Stimulated activated CD8-positive, alpha-beta memory T cell treated with anti-CD3 and anti-CD28 coated beads, Interleukin-4, amount 100 ng/mL, for 4 hours (primary cell): ENCODE results near the gene PRRG3.
"Not testable (repeated sequence)": the region's sequence is repeated elsewhere in the genome, so short reads cannot be mapped to it uniquely, and the experiment has no call there.

ENCODE experiments used
- DNase-seq, 2 donors: peaks; one replicate each; pipeline ENCODE4 v3.0.0-alpha.2; 2020; ENCODE audit warnings: low read depth in 2 of 2, low spot score in 1 of 2

Gene PRRG3

DNA sequence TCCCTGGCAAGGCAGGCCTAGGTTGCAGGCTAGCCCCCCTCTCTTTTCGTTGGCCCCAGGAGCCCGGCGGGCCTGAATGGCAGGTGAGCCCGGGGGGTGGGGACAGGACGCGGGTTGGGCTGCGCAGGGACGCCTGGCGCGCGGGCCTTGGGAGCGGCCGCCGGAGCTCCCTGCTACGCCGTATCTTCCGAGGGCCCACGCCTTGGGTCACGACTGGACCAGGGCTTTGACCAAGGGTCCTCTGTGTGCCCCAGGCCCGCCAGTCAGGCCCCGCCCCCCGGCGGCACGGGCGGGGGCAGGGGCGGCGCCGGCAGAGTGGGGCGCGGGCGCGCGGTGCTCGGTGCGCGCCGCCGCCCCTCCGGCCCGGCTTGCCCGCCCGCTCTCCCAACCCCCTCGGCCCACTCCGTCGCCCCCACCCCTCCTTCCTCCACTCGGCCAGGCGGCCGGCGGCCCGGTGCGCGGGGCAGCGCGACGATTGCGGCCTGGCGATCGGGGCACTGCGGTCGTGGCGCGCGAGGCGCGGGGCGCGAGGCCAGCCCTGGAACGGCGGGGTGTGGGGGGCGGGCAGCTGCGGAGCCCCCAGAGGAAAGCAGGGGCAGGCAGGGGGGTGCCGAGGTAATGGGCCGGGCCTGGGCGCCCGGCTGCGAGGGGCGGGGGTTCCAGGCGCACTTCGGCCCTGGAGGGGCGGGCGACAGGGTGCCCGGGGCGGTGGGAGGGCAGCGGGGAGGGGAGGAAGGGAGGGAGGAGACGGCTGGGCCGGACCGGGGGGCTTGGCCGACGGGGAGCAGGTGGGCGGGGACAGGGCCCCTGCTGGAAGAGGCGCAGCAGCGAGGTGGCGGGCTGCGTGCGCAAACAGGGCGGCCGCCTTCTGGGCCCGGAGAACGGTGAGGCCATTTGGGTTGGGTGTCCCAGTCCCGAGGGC is at the start of gene PRRG3:
PRRG3 (plus strand) TSS at position 798 of the 922 bp plus-strand sequence. CDS start 3,357 bp downstream, outside the sequence.
- no peak for DNase-seq

DNA sequence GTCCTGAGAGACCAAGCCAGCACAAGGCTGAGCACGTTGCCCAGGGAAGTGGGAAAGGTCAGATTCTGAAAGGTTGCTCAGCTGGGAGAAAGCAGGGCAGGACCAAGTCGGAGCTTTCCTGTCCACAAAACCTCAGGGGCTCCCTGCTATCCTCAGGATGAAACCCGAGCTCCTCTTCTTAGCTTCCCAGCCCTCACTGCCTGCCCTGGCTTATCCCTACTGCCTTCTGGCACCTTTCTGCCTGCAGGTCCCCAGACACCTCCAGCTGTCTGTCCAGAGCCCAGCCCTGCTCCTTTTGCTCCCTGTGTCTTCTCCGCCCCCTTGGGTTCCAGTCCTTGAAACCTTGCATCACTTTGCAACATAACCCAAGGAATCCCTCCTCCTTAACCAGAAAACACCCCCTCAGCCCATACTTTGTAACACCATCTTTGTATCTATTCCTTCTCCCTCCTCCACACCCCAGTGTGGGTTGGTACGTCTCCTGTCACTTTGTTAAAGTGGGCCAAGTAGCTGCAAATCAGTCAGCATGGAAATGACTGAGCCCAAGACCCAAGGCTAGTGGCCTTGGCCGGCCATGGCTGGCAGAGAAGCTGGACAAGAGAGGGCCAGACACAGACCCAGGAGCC is 20.0 kb upstream of the PRRG3 start:
- DNase-seq: no peak

DNA sequence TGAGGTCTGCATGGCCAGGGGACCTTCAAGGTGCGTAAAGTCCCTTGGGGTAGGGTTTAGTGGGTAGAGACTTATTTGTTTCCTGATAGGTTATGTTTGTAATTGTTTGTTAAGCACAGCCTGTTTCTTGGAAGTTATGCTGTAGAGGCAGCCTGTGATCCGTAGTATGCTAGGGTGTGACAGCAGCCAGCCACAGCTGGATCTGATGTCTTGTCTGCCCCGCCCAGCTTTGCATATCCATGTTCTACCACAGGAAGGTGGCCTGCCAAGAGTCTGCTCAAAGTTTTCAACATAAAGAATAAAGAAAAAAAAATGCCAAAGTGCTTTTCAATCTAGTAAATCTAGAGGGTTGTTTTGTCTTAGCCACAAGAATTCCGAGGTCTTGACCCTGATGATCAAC is 19.1 kb upstream of the PRRG3 start:
- no peak for DNase-seq

DNA sequence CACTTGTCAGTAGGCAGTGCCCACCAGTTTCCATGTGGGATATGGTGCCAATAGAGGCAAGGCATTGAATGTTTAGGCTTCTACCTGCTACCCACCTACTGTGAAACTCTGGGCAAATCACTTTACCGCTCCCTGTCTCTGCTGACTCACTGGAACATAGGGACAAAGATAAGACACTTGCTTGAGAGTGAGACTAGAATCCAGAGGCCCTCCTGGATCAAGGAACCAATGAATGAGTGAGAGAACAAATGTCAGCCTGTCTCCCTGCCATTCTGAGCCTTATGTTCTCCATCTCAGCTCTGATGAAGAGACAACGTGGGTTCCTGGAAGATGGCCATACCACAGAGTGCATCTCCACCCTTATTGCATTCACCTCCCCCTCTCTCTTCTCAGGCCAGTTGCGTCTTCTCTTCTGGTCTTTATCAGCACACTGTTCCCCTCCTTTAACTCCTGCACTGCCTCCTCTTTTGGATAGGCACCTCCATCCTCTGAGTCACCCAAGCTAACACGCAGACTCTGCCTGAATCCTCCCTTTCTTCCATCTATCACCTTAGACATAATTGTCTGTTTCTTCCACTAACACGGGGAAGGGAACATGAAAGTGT is 15.4 kb upstream of the PRRG3 start:
- DNase-seq: no peak

DNA sequence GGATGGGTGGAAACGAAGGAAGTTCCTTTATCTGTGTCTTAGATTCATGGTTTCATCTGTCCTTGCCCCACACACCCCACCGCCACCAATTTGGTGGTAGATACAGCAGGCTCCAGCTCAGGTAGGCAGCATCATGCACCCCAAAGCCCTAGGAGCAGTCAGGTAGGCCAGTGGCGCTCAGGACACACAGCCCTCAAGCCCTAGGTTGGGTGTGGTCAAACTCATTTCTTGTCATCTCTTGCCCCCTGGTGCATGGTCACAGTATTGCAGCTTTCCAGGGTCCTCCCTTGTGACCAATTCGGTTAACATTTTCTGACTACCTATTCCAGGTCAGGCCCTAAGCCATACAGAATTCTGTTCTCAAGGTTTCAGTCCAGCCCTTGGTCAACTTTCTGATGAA is 14.5 kb upstream of the PRRG3 start:
- peak in 1 of 2 donors; percentile 26 for DNase-seq

DNA sequence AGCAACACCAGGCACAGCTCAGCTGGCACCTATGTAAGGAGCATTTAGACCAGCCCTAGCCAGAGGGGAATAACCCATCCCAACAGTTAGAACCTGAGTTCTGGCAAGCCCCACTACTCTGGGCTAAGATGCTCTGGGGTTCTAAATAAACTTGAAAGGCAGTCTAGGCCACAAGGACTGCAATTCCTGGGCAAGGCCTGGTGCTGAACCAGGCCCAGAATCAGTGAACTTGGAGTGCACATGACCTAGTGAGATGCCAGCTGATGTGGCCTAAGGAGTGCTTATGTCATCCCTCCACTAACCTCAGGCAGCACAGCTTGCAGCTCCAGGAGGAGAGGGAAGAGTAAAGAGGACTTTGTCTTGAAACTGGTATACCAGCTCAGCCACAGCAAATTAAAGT is 7.6 kb upstream of the PRRG3 start:
- no peak for DNase-seq

DNA sequence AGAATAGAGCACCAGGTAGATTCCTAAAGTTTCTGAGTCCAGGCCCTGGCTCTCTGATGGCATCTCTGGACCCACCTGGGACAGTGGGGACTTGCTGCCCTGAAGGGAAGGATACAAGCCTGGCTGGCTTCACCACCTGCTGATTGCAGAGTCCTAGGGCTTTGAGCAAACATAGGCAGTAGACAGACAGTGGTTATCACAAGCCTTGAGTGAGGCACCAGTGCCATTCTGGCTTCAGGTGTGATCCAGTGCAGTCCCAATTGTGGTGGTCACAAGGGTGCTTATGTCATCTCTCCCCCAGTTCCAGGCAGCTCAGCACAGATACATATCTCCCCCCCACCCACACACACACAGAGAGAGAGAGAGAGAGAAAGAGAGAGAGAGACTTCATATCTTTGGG is 6.6 kb upstream of the PRRG3 start:
- no peak for DNase-seq

DNA sequence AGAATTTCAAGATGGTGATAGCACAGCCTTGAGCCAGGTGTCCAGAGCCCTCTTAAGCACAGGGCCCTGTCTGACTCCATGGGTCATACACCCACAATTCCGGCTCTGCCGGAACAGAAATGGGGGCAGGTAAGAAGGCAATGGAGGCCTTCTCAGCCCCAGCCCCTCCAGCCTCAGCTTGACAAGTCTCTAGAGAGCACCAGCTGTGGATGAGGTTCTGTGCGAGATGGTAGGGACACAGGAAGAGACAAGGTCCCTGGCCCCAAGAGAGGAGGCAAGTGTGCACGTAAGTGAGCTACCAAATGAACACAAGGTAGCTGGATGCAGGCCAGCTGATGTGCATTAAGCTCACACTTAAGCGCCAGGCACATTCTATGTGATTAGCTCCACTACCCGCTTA is 2.4 kb upstream of the PRRG3 start:
- DNase-seq: no peak

DNA sequence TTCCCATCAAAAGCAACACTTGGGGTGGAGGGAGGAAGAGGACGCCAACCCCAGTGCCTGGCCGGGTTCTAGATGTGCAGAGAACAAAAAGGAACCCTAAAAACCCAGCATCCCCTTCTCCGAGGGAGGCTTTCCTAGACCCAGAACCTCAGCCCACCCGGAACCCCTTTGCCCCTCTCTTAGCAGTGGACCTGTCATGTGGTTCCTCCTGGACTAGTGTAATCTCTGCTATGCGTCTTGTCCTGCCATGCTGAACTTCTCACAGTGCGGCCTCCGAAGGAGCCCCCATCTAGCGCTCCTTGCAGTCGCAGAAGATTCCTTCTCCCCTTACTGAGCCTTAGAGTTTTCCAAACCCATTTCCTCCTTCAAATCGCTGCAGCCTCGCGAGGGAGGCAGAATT is 1.1 kb upstream of the PRRG3 start:
- DNase-seq: no peak

DNA sequence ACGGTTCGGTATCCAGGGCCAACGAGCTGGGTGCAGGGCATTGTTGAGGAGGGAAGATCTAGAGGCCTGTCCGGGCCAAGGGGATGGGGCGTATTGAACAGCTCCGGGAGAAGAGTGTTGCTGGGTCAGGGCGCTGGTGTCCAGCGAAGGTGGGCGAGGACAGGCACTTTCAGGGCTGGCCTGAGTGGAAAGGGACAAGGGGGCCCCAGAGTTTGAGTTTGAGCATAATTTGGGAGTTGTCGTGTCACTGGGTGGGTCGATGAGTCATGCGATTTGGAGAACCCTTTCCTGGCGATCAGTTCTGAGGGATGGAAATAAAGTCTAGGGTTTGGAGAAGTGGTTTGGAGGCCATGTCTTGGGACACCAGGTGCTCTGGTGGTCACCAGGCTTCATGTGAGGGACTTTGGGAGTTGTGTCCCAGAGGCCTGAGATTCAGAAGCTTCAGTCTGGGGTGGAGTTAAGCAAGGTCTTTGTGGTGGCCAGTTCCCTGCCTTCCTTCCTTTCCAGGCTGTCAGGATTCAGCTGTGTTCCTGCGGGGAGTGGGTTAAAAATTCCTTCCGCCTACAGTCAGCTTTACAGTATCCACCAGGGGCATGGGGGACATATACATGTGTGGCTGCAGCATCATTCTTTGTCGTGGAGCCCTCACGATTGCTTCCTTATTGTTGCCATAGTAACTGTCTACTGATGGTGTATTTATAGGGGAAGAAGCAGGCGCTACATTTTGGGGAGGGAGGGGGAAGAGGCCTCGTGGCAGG is 504 bp downstream of the PRRG3 start:
- DNase-seq: no peak

DNA sequence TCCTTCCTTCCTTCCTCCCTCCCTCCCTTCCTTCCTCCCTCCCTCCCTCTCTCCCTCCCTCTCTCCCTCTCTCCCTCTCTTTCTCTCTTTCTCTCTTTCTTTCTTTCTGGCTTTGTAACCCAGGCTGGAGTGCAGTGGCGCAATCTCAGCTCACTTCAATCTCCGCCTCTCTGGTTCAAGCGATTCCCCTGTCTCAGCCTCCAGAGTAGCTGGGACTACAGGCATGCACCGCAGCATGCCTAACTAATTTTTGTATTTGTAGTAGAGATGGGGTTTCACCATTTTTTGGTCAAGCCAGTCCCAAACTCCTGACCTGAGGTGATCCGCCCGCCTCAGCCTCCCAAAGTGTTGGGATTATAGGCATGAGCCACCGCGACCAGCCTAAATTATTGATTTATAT is 1.8 kb downstream of the PRRG3 start:
- DNase-seq: not testable (repeated sequence)

DNA sequence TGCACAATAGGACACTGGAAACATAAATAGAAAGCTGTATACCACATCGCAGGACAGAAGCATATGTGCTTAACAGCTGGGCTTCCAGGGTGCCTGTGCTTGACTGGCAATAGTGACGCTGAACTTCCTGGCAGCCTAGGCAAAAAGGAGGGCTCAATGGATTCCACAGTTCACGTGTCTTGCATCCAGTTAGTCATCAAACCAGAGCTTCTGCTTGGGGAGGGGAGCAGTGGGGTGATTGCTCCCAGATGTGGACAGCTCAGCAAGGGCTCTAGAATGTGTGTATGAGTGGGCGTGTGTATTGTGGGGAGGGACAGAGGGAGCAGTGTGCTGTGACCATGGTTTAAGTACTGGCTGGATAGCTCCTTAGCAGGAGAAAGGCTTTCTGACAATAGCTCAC is 2.3 kb downstream of the PRRG3 start:
- no peak for DNase-seq

DNA sequence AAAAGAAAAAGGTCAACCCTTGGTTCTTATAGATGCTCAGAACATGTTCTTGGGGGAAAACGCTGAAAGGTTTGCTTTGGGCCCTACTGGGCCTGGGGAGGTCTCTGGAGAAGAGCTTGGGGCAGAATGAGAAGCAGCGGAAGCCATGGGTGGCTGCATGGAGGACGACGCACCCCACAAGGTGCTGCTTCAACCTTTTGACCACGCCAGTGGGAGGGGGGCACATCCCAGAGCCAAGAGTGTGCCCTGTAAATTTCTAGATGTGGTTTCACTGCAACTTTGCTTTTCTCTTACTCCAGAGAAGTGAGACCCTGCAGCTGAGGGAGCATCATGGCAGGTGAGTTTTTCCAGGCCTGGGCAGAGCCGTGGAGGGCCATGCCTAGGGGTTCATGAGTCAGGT is 3.2 kb downstream of the PRRG3 start:
- DNase-seq: no peak

DNA sequence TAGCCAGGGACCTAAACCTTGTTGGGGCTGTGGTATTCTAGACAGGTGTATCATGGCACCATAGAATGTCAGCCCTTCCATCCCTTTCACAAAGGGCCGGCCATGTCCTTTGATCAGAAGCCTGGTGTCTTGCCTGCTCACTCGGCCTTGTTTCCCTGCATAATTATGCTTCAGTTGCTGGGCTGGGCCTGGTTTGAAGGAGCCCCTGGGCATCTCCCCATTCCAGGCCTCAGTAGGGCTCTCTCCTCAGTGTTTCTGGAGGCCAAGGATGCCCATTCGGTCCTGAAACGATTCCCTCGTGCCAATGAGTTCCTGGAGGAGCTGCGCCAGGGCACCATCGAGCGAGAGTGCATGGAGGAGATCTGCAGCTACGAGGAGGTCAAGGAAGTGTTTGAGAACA is 4.5 kb downstream of the PRRG3 start:
- no peak for DNase-seq

DNA sequence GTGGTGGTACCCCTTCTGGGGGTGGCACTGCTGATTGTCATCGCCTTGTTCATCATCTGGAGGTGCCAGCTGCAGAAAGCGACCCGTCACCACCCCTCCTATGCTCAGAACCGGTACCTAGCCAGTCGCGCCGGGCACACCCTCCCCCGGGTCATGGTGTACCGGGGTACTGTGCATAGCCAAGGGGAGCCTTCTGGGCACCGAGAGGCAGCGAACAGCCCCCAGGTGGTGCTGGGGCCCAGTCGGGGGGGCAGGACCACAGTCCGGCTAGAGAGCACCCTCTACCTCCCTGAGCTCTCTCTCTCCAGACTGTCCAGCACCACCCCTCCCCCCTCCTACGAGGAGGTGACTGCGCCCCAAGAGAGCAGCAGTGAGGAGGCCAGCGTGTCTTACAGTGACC is 5.3 kb downstream of the PRRG3 start:
- no peak for DNase-seq

DNA sequence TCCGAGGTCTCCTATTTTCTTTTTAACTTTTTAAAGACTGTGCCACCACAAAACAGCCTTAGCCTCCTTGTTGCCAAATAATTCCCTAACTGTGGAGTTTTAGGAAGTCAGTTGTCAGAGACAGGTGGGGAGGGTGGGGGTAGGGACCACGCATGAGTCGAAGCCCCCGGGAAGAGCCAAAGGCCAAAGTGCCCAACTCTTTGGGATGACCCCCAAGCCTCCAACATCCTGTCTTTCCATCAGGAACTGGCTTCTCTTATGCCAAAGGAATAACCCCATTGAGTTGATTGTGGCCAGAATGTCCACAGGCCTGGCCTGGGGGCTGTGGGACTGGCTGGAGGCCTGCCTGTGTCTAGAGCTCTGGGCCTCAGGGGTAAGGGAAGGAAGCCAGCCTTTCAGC is 5.8 kb downstream of the PRRG3 start:
- no peak for DNase-seq

DNA sequence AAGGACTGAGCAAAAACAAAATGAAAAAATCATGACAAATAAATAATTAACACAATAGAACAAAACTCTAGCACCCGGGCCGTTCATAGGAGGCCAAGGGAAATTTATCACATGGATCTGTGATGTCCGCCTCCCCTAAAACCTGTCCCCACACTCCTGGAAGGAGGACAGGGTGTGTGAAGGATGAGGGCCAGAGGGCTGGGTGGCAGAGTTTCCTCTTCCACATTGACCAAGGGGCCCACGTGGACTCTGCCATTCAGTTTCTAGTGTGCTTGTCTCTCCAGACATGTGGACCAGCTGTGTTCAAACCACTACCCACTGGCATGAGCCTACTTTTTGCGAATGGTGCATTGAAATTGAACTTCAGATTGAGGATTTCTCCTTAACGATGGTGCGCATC is 6.3 kb downstream of the PRRG3 start:
- DNase-seq: no peak

DNA sequence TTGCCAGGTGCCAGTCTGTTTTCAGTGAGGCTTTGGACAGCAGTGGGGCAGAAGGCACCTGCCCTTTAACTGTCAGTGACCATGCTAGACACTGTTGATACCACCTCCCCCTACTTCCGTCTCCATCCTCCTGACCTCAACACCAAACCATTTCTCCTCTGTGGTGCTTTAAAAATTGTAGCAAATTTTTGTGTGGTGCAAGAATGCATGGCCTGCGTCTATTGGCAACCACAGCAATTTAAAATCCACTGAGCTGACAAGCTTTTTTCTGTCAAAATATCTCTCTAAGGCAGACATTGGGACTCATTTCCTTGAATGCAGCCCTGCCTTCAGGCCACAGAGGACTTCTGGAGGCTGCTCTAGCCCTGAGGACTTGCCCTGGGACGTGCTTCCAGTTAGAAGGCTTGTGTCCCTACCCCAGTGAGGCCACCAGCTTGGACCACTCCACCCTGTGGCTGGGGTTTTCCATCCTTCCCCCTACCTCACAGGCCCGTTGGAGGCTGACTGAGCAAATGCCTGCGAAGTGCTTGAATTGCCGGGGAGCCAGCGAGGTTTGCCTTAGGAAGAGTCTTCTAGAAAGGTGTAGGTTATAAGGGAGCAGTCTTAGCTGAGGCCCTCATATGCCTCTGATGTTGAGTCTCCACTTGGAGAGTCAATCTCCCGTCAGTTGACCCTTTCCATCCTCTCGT is 6.9 kb downstream of the PRRG3 start:
- DNase-seq: no peak

DNA sequence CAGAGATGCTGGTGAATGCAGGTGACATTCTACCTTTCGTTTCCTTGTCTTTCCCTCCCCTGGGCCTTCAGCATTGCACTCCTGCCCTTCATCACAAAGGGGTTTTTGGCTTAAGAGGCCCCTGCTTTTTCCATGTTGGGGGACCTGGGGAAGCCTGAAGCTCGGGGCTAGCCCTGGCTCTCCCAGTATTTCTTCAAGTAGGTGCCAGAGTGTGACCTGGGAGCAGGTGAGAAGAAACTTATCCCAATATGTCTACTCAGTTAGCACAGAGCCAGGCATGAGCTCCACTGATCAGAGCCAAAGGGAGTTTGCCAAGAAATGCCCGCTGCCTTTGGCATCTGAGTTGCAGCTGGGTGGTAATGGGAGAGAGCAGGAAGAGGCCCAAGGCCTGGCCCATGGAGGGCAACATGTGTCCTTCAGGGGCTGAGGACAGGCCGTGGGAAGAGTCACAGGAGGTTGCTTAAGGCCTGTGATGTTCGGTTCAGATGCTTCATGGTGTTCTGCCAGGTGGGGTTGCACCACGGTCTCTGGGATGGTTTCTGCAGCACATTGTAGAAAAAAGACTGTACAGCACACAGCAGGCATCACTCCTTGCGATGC is 7.6 kb downstream of the PRRG3 start:
- DNase-seq: no peak

DNA sequence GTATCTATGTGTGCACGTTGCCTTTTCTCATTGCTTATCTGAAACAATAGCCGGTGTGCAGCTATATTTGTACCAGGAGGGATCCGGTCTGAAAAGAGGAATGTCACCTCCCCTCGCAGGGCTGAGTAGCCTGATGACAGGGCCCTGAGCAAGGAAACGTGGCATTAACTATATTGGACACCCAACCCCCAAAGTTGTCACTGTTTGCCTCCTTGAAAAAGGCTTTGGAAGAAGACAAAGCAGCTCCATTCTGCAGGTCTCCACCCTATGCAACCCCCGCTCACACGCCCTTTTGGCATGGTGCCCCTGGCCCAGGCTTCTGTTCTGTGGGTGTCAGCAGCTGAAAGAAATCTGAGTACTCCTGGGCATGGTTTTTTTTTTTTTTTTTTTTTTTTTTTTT is 8.2 kb downstream of the PRRG3 start:
- DNase-seq: no peak
